ENCODE results near the gene NHLH2. TPM values are rescaled to one million over a fixed set of nuclear protein-coding genes. Genes with fewer than 3 reads are reported as not detected.

The NHLH2 gene
- polyA plus RNA-seq, 1 of the 3 experiments (the other 2 are of a cell fraction): not detected

GRCh38 chr1:115790356-115790755 lies 50.6 kb downstream of the NHLH2 start:
- POLR2A ChIA-PET: no interaction called here
- no peak for DNase-seq

More at GRCh38 chr1:115790356-115790755, 50.6 kb downstream of the NHLH2 start:
- H3K4me1 ChIP-seq (ENCODE audit: control insufficient read depth in 1 of 2, insufficient read depth in 2 of 2, low read depth in 1 of 2, low read length in 1 of 2): no peaks in the 10 kb centered on the region
- H2AFZ ChIP-seq (ENCODE audit: low read depth): no peak overlapping the region
- no peak overlapping the region for H3K4me2 ChIP-seq
- CTCF ChIA-PET: interaction anchor here (0.8 to 1.4 kb wide), 3 partner anchors 17 to 190 kb away, joined by 3 to 4 read pairs (median 3); no protein-coding TSS in a partner anchor
- no peak for TF ChIP-seq FOXM1 (IDR thresholded peaks at IDR 0.05; ENCODE audit: low read depth)
- H3K36me3 ChIP-seq (replicated peaks in 1 of 2; ENCODE audit: control insufficient read depth in 1 of 2, insufficient read depth in 2 of 2, low read length in 1 of 2): no peaks in the 10 kb centered on the region
- 59% methylated on average over 3 of the region's 3 CpGs for WGBS (ENCODE audit: low lambda C conversion rate)
- H3K9me2 ChIP-seq: no peaks in the 10 kb centered on the region
- H3K27me3 ChIP-seq (ENCODE audit: insufficient read depth): no peaks in the 10 kb centered on the region
- no peak overlapping the region for H3K4me3 ChIP-seq (ENCODE audit: low read depth in 2 of 2, low read length in 1 of 2)
- H3F3A ChIP-seq (replicated peaks; ENCODE audit: insufficient read depth): no peaks in the 10 kb centered on the region
- no peaks in the 10 kb centered on the region for H4K20me1 ChIP-seq (ENCODE audit: insufficient read depth)
- no peaks in the 10 kb centered on the region; the same call in 1 of the 2 replicates for H3K9me3 ChIP-seq
- no peak overlapping the region for H3K9ac ChIP-seq
- no peak overlapping the region for H3K27ac ChIP-seq (ENCODE audit: low read depth in 2 of 2, low read length in 1 of 2)
- H3K79me2 ChIP-seq (ENCODE audit: insufficient read depth): no peaks in the 10 kb centered on the region

Other genes with a start within 250 kb of the NHLH2 start
- gene VANGL1, start 199.2 kb downstream of the NHLH2 start, polyA plus RNA-seq (2012; rRNA removed): 5.4 TPM in 2 replicates
- not detected in 2 replicates for gene CASQ2, start 72.4 kb downstream of the NHLH2 start, polyA plus RNA-seq (2012; rRNA removed)
- 0.13 and 0.41 TPM in 2 replicates for gene SLC22A15, start 135.4 kb upstream of the NHLH2 start, polyA plus RNA-seq (2012; rRNA removed)